ENCODE data around the gene TMEFF2. TPM values are rescaled to one million over a fixed set of nuclear protein-coding genes. Genes with fewer than 3 reads are reported as not detected.
A peak's percentile ranks its signal among the peaks of the same experiment; 100 is the strongest.

The TMEFF2 gene
- total and polyA plus RNA-seq, 2 of the 8 experiments (the other 6 are each of a cell fraction or from before 2014, with no cell fraction given) = 0.91 to 3.7 TPM

GRCh38 chr2:192194265-192194865 lies 368 bp downstream of the TMEFF2 start:
- no peak overlapping the region; the same call in none of the 2 replicates for H3K18ac ChIP-seq (ENCODE audit: extremely low read depth, low read length)
- no peak for FAIRE-seq
- peaks cover 13% of the 10 kb centered on the region; the same call in 1 of the 2 replicates for H3K23me2 ChIP-seq (ENCODE audit: low read depth, low read length)
- peak overlapping the region; percentile 89 to 92 for H3K4me2 ChIP-seq (ENCODE audit: insufficient read depth in 1 of 2, low read depth in 2 of 2, low read length in 2 of 2)
- H4K91ac ChIP-seq (replicated peaks; ENCODE audit: insufficient read length, low read length) = no peak overlapping the region
- peak overlapping the region; percentile 47 for H2AFZ ChIP-seq (ENCODE audit: low read length)
- no peaks in the 10 kb centered on the region for H4K20me1 ChIP-seq (replicated peaks in 1 of 2; ENCODE audit: control insufficient read depth in 1 of 2, insufficient read depth in 2 of 2, low read length in 2 of 2)
- H2BK12ac ChIP-seq (ENCODE audit: low read depth, low read length) = no peak overlapping the region
- no peak overlapping the region for H4K5ac ChIP-seq (ENCODE audit: insufficient read length, low read depth, low read length)
- no peak overlapping the region for H2AK5ac ChIP-seq (ENCODE audit: low read depth, low read length)
- no peaks in the 10 kb centered on the region for H3K9me3 ChIP-seq (ENCODE audit: insufficient read depth in 2 of 2, low read depth in 1 of 2, low read length in 1 of 2)
- H2BK5ac ChIP-seq (ENCODE audit: low read depth, low read length) = no peak overlapping the region
- H3K14ac ChIP-seq (ENCODE audit: insufficient read length) = no peak overlapping the region
- H3K36me3 ChIP-seq (ENCODE audit: control insufficient read depth in 2 of 4, insufficient read depth in 4 of 4, low read length in 3 of 4) = no peaks in the 10 kb centered on the region
- no peaks in the 10 kb centered on the region for H3K79me2 ChIP-seq (ENCODE audit: control insufficient read depth in 1 of 2, insufficient read depth in 2 of 2, low read length in 2 of 2)
- no peak overlapping the region for H2BK20ac ChIP-seq (ENCODE audit: low read length)
- 3% methylated on average over 39 of the region's 48 CpGs; no CpG with 5 or more reads in 1 of the 2 experiments for WGBS, 2 experiments (ENCODE audit: extremely low coverage in 1 of 2, insufficient coverage in 1 of 2, insufficient read length in 1 of 2, insufficient replicate concordance in 2 of 2, low coverage in 1 of 2, low lambda C conversion rate in 2 of 2, missing lambda C conversion rate in 1 of 2)
- H3K4ac ChIP-seq (replicated peaks; ENCODE audit: insufficient read length, low read depth, low read length) = no peak overlapping the region
- no peak overlapping the region for H2BK15ac ChIP-seq (ENCODE audit: low read length)
- peak overlapping the region; percentile 46 to 80 (median 68) for H3K4me3 ChIP-seq (ENCODE audit: extremely low read depth in 1 of 4, insufficient read depth in 2 of 4, low read depth in 3 of 4, low read length in 4 of 4)
- ChIA-PET CTCF (ENCODE audit: partially characterized antibody) (interaction anchor here (0.6 to 3.7 kb wide), 11 partner anchors 14 to 382 kb away, joined by 3 to 23 read pairs (median 3); no protein-coding TSS in a partner anchor), POLR2A (ENCODE audit: partially characterized antibody) (interaction anchor here (0.7 to 0.9 kb wide), 2 partner anchors 9 to 20 kb away, joined by 3 read pairs; no protein-coding TSS in a partner anchor)
- no peaks in the 10 kb centered on the region for H3K79me1 ChIP-seq (ENCODE audit: low read depth, low read length)
- no peak overlapping the region for H2BK120ac ChIP-seq (replicated peaks; ENCODE audit: low read depth, low read length)
- H3K23ac ChIP-seq (ENCODE audit: insufficient read length) = no peak overlapping the region
- peaks cover 18 to 53% (median 41%) of the 10 kb centered on the region in 4 experiments for H3K27me3 ChIP-seq (replicated peaks in 1 of 4; ENCODE audit: control insufficient read depth in 3 of 4, extremely low read depth in 1 of 4, insufficient read depth in 3 of 4, low read length in 3 of 4)
- peak in 1 of 2 experiments; percentile 66 for DNase-seq (ENCODE audit: low read depth in 1 of 2, low spot score in 2 of 2)
- no peak overlapping the region for H4K8ac ChIP-seq (ENCODE audit: extremely low read depth, insufficient read depth, low read length)
- peaks cover 0 to 10% (median 5%) of the 10 kb centered on the region in 4 experiments; a peak in 5 of 7 replicates for H3K4me1 ChIP-seq (replicated peaks in 1 of 4; ENCODE audit: control insufficient read depth in 3 of 4, insufficient read depth in 4 of 4, low read length in 3 of 4)
- H3K27ac ChIP-seq (ENCODE audit: low read depth, low read length) = no peak overlapping the region
- H3K9ac ChIP-seq (replicated peaks in 1 of 4; ENCODE audit: extremely low read depth in 1 of 4, low read depth in 3 of 4, low read length in 3 of 4) = no peak overlapping the region
- H3K56ac ChIP-seq (replicated peaks; ENCODE audit: insufficient read length, low read depth, low read length) = no peak overlapping the region
- TF ChIP-seq ATF2 (IDR thresholded peaks at IDR 0.05; ENCODE audit: low read length) = no peak
- no peak for TF ChIP-seq JUN (IDR thresholded peaks at IDR 0.05; ENCODE audit: low read depth, low read length)
- no peak for TF ChIP-seq CTBP2 (IDR thresholded peaks at IDR 0.05; ENCODE audit: borderline replicate concordance, insufficient read depth, insufficient read length, low read length)
- TF ChIP-seq JUND (IDR thresholded peaks at IDR 0.05; ENCODE audit: low read length) = no peak
- TF ChIP-seq NRF1 (IDR thresholded peaks at IDR 0.05; ENCODE audit: low read depth, low read length) = 0 out of 2 replicates have a peak, but pooled peaks have one; percentile 13
- no peak for TF ChIP-seq TCF12 (IDR thresholded peaks at IDR 0.05; ENCODE audit: low read depth, low read length)
- no peak for TF ChIP-seq E2F6 (IDR thresholded peaks at IDR 0.05)
- TF ChIP-seq CHD1 (IDR thresholded peaks at IDR 0.05; ENCODE audit: low read depth, low read length) = no peak
- no peak for TF ChIP-seq GABPA (IDR thresholded peaks at IDR 0.05; ENCODE audit: borderline replicate concordance, insufficient read depth, low read length)
- no peak for TF ChIP-seq SAP30 (IDR thresholded peaks at IDR 0.05; ENCODE audit: insufficient read depth, insufficient replicate concordance, low read length)

Measured in H1 (cell line).